Measurements from ENCODE around the gene FFAR2.
A peak's percentile ranks its signal among the peaks of the same experiment; 100 is the strongest.
"Not testable (repeated sequence)": the region's sequence is repeated elsewhere in the genome, so short reads cannot be mapped to it uniquely, and the experiment has no call there.

FFAR2 gene

DNA sequence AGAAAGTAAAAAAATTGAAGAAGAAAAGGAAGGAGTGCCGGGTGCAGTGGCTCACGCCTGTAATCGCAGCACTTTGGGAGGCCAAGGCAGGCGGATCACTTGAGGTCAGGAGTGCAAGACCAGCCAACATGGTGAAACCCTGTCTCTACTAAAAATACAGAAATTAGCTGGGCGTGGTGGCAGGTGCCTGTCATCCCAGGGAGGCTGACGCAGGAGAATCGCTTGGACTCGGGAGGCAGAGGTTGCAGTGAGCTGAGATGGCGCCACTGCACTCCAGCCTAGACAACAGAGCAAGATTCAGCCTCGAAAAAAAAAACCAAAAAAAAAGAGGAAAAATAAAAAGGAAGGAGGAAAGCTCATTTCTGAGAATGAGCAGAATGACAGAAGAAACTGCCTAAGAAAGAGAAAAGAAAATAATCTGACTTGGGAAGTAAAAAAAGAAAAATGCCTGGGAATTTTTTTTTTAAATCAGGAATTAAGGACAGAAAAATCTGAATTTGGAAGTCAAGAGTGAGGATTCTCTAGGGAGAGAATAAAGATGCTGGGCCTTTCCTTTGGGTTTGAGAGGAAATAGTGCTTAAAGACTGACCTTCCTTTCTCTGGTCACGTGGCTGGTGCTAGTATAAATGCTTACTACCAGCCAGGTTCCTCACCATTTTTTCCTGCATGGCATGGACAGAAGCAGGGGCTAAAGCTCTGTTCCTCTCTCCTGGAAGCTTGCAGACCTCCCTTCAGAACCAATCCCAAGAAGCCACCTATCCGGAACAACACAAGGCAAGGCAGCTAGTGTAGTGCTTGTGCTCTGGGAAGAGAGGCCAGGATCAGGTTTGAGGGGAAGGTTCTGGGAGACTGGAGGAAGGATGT lies at the start of gene FFAR2:
Gene FFAR2 (plus strand): TSS at position 652 of the 864 bp plus-strand sequence. CDS start 1,458 bp downstream, outside the sequence.
- no peak for DNase-seq (ENCODE audit: low spot score)

DNA sequence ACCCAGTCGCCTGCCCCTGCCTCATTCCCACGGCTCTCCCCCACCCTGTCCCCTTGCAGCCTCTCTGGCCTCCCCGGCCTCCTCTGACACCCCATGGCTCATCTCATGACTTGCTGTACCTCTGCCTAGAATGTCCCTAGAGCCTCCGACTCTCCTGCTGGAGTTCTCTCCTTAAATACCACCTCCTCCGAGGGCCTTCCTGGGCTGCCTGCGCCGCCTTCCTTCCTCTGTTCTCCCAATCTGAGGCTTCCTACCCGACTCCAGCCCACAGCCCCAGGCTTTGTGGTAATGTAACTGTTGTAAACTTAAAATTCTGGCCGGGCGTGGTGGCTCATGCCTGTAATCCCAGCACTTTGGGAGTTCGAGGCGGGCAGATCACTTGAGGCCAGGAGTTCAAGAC lies 49.5 kb upstream of the FFAR2 start:
- DNase-seq (ENCODE audit: low spot score): no peak

DNA sequence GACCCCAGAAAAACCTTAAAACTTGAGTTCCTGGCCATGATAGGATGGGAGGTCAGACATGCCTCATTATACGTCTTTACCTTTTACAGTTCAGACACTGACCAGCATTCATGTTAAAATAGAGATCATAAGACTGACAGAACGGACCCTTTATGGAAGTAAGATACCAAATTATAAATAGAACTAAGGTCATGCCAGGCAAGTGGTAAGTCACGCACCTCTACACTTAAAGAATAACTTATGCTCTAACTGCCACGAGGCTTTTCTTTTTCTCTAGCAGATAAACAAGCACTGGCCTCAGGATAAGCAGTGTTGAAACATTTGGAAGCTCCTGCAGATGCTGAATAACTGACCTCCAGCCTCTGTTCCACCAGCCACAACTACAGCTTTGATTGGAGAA lies 48.8 kb upstream of the FFAR2 start:
- DNase-seq (ENCODE audit: low spot score): no peak

DNA sequence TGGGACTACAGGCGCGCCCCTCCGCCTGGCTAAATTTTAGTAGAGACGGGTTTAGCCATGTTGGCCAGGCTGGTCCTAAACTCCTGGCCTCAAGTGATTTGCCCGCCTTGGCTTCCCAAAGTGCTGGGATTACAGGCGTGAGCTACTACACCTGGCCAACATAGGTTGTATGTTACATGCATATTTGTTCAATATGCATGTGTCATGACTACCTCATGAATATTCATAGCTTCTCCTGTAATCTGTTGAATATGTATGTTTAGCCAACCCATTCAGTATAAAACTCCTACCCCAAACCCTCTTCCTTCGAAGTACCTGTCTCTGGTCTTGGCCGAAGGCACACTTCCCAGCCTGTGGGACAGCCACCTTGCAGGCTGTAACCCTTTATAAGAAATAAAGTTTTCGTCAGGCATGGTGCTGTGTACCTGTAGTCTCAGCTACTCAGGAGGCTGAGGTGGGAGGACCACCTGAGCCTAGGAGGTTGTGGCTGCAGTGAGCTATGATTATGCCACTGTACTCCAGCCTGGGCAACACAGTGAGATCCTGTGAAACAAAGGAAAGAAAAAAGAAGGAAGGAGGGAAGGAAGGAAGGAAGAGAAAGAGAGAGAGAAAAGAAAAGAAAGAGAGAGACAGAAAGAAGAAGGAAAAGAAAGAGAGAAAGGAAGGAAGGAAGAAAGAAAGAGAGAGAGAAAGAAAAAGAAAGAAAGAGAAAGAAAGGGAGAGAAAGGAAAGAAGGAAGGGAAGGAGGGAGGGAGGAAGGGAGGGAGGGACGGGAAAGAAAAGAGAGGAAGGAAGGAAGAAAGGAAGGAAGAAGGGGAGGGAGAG lies 47.9 kb upstream of the FFAR2 start:
- DNase-seq (ENCODE audit: low spot score): no peak

DNA sequence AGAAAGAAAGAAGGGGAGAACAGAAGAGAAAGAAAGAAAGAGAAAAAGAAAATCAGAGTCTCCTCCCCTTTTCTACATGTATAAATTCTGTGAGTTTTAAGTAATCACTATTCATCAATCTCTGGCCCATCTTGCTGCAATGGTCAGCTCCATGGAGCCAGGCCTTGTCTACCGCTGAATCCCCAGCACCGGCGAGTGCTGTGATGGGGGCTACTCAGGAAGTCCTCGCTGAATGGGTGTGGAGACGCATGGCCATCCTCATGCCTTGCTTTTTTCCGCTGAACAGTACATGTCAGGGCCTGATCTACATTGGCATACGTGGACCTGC lies 47.3 kb upstream of the FFAR2 start:
- no peak for DNase-seq (ENCODE audit: low spot score)

DNA sequence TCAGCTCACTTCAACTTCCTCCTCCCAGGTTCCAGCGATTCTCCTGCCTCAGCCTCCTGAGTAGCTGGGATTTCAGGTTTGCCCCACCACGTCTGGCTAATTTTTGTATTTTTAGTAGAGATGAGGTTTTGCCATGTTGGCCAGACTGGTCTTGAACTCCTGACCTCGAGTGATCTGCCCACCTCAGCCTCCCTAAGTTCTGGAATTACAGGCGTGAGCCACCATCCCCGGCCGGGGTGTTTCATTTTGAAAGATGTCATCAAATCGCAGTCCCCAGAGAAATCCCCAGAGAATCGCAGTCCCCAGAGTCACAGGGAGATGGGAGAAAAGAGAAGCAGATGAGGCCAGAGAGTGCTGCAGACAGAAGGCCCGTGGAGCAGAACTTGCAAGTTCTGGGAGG lies 46.6 kb upstream of the FFAR2 start:
- DNase-seq (ENCODE audit: low spot score): not testable (repeated sequence)

DNA sequence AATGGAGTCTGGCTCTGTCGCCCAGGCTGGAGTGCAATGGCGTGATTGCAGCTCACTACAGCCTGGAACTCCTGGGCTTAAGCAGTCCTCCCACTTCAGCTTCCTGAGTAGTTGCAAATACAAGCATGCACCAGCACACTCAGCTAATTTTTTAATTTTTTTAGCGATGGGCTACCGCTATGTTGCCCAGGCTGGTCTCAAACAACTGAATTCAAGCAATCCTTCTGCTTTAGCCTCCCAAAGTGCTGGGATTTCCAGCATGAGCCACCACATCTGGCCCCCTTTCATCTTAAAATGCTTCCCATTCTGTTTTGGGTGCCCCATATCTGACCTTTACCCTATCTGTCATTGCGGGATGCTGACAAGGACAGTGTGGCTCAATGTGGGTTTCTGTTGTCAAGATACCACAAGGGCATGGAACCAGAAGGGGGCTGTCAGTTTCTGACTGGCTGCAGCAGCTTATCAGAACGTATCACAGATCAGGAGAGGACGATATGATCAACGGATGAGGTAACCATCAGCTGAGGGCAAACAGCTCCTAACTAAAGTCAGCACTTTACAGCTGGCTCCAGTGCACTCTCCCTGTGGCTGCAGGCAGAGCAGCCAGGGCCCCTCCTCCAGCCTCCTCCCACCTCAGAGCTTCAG lies 44.8 kb upstream of the FFAR2 start:
- no peak for DNase-seq (ENCODE audit: low spot score)

DNA sequence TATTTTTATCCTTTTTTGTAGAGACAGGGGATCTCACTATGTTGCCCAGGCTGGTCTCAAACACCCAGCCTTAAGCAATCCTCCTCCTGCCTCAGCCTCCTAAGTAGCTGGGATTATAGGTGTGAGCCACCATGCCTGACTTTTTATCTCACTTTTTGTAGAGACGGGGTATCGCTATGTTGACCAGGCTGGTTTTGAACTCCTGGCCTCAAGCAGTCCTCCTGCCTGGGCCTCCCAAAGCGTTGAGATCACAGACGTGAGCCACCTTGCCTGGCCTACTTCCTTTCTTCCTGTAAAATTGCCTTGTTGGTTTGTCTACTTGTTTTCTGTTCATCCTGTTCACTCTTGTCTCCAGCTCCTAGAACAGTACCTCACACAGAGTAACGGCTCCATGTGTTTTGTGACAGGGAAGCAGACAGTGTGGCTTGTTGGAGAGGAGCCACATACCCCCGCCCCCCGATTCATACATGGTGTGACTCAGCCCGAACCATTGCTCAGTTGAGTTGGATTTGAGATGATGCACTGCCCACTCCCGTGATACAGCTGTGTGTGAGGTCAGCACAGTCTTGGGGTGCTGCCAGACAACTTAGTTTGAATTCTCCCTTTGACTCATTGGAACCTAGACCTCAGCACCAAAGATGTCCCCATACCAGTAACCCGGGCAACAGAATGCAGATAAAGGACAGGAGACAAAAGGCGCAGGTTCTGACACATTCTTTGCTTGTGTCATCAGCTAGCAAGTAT lies 43.0 kb upstream of the FFAR2 start:
- DNase-seq (ENCODE audit: low spot score): peak; percentile 49

DNA sequence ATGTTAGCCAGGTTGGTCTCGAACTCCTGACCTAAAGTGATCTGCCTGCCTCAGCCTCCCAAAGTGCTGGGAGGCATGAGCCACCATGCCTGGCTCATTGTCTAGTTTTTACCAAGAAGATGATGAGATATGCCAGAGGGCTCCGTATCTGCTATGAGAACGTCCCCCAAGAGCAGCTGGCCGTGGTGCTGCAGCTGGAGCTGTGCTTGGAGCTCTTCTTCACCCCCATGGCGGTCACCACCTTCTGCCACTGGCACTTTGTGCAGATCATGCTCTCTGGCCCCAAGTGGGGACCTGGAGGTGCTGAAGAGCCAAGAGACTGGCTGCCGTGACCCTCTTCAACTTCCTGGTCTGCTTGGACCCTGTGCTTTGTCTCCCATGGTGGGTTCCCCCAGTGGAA lies 40.4 kb upstream of the FFAR2 start:
- DNase-seq (ENCODE audit: low spot score): no peak

DNA sequence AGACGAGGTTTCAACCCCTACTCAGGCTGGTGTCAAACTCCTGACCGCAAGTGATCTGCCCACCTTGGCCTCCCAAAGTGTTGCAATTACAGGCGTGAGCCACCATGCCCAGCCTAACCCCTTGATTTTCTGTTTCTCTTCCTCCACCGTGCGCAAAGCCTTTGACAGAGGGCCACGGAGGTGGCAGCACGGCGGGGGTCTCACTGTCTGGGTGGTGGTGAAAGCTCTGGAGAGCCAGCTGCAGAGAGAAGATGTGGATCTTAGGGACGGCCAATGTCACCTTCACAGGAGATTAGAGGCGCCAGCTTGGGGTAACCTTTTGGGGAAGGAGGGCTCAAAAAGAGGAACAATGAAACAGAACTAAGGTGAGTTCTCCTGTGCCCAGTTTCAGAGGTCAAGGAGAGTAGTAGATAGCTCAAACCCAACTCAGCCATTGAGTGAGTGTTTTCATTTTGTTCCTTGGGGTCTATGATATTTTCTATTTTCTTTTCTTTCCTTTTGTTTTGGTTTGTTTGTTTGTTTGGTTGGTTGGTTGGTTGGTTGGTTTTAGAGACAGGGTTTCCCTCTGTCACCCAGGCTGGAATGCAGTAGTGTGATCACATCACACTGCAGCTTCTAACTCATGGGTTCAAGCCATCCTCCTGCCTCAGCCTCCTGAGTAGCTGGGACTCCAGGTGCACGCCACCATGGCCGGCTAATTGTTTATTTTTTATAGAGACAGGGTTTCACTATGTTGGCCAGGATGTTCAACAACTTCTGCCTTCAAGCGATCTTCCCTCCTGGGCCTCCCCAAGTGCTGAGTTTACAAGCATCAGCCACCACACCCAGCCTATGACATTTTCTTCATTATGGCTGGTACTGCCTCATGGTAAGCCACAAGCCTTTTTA lies 39.5 kb upstream of the FFAR2 start:
- DNase-seq (ENCODE audit: low spot score): no peak

DNA sequence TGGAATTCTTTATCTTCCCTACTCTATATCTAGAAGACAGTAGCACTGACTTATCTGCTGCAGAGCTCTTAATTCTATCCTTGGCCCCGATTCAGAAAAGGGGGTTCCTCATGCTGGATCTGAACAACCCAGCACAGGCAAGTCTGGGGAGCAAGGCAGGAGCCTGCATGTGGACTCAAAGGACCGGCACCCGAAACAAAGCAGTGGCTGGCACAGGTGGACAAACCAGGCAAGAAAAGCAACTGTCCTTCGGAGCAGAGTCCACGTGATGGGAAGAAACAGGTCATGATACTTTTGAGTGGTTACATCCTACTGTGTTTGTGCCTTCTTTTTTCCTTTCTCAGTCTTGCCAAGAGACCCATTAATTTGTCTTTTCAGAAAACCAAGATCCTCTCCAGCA lies 38.9 kb upstream of the FFAR2 start:
- DNase-seq (ENCODE audit: low spot score): no peak

DNA sequence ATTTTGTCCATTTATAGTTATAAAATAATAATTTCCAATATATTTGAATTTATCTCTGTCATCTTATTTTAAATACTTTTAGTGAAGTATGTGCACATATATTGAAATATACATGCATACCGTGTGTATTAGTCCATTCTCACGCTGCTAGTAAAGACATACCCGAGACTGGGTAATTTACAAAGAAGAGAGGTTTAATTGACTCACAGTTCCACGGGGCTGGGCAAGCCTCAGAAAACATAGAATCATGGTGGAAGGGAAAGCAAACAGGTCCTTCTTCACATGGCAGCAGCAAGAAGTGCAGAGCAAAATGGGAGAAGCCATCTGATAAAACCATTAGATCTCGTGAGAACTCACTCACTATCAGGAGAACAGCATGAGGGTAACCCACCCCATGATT lies 37.6 kb upstream of the FFAR2 start:
- DNase-seq (ENCODE audit: low spot score): no peak

DNA sequence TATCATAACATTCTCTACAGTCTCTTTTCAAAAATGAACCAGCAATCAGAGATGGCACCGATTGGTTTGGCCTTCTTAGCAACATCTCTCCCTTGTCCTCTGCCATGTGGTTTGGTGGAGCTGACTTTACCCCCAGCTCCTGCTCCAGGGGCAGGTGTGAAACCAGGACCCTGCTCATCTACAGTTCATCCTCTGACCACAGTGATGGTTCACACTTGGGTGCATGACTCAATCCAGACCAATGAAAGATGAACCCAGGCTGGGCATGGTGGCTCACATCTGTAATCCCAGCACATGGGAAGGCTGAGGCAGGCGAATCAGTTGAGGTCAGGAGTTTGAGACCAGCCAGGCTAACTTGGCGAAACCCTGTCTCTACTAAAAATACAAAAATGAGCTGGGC lies 33.6 kb upstream of the FFAR2 start:
- DNase-seq (ENCODE audit: low spot score): no peak

DNA sequence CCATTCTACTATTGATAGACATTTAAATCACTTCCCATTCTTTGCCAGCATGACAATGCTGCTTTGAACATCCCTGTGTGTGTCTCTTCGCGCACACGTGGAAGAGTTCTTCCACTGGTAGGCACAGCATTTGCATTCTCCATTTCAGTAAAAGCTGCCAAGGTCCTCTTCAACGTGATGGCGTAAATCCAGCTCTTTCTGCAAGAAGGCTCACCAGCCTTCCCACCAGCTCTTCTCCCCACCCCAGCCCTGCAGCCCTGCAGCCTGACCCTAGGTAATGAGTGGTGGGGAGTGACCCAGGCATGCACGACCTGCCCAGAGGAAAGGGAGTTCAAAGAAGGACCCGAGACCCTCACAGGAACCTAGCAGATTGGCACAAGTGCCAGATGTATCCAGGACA lies 31.7 kb upstream of the FFAR2 start:
- no peak for DNase-seq (ENCODE audit: low spot score)

DNA sequence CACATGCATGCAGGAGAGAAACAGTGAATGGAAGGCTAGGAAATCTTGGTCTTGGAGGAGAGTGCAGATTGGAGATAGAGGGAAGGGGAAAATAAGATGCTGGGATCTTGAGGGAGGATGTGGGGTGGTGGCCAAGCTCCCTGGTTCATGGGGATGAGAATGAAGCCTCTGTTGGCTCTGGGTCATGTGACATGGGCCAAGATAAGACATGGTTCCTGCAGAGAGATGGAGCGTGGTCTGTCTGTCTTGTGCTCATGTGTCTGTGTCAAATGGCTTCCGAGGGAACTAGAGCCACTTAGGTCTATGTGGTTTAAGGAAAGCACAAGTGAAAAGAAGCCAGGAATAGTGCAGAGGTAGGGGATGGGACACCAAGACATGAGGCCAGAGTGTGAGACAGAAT lies 30.8 kb upstream of the FFAR2 start:
- no peak for DNase-seq (ENCODE audit: low spot score)

DNA sequence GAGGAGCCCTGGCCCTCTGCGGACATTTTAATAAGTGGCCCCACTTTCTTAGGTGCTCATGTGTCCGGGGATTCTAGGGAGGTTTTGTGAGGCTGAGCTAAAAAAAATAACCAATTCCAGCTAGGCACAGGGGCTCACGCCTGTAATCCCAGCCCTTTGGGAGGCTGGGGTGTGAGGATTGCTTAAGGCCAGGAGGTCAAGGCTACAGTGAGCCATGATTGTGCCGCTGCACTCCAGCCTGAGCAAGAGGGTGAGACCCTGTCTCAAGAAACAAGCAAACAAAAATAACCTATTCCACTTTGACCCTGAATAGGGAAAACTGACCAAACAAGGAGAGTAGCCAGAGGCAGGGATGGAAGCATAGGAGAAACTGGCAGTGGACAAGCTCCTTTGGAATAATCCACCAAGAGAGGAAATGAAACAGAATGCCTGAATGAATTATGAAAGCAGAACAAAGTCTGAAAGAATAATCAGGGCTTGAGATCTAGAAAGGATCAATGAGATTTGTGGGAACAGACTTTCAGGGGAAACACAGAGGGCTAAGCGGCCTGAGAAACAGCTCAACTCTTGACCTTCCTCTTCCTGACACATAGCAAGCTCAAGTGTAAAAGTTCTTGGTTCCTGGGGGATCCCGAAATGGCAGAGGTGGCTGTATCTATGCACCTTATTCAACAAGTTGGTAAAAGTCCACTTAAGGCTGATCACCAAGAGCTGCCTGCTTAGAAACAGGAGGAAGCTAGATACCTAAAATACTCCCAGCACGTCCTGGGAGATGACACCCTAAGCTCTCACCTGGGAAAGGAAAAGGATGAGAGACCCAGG lies 30.1 kb upstream of the FFAR2 start:
- no peak for DNase-seq (ENCODE audit: low spot score)

DNA sequence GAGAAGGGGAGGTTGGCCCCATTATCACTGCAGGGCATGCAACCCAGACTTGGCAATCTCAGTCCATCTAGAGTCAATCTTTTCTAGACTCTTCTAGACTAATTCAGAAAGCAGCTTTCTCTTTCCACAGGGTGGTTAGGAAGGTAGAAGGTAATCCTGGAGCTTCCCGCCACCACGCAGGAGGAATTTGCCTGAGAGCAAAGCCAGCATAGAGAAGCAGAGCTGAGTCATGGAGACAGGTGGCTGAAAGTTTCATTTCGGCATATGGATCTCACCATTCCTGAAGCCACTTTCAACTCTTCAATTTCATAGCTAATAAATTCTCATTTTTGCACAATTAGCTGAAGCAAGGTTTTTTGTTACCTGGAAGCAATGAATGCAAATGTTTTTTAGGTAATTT lies 29.0 kb upstream of the FFAR2 start:
- DNase-seq (ENCODE audit: low spot score): no peak

DNA sequence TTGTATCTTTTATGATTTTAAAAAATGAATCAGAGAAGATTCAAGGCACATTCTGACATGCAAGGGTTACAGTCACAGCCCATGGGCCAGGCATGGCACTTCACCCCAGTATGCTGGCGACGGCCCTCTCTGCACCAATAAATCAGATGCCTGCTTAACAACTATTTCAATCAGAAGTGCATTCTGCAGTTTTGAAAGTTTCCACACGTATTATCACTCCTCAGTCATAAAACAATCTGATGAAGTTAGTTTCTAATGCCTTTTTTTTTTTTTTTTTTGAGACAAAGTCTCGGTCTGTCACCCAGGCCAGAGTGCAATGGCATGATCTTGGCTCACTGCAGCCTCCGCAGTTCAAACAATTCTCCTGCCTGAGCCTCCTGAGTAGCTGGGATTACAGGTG lies 28.3 kb upstream of the FFAR2 start:
- DNase-seq (ENCODE audit: low spot score): no peak

DNA sequence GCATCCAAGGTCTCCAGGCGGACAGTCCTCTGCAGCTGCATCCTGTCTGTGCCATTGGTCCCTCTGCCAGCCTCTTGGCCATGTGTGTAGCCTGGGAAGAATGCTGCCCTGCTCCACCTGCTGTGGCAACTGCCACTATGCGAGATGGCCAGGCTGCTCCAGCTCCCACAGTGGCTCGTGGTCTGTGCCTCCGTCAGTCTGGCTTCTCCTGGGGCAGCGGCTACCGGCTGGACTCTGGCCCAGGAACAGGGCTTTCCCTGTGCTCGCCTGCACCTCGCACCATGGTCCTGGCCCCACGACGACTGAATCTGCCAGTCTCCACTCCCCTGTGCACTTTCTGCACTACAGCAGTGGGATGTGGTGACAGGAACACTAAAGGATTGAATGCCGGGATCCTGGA lies 26.7 kb upstream of the FFAR2 start:
- DNase-seq (ENCODE audit: low spot score): no peak

DNA sequence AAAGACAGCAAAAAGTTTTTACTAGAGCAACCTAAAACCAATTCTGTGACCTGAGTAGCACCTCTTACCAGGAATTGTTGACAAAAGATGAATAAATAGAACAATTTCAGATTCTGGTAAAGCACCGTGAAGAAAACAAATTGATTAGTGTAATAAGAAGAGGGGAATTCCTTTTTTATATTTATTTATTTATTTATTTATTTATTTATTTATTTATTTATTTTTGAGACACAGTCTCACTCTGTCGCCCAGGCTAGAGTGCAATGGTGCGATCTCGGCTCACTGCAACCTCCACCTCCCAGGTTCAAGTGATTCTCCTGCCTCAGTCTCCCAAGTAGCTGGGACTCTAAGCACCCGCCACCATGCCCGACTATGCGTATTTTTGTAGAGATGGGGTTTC lies 24.7 kb upstream of the FFAR2 start:
- not testable (repeated sequence) for DNase-seq (ENCODE audit: low spot score)
